Right atrium auricular region (tissue), 2 donors: ENCODE data around the gene IL6ST. TPM values are rescaled to one million over a fixed set of nuclear protein-coding genes. Genes with fewer than 3 reads are reported as not detected.

ENCODE experiments used
- DNase-seq: peaks from one replicate; pipeline ENCODE4 v3.0.0-alpha.2; 2019; ENCODE audit warnings: low spot score
- H3K27ac ChIP-seq, 2 donors: fragments of 200-600 bp; sonication (generic); 1 replicate in 1 of 2; 2 replicates in 1 of 2; pipeline ENCODE4 v1.5.1; 2016 to 2019
- H3K27me3 ChIP-seq, 2 donors: fragments of 200-600 bp; sonication (generic); one replicate each; pipeline versions ENCODE4 v1.5.1 to v1.6.0; 2017 to 2019
- H3K36me3 ChIP-seq: fragments of 200-600 bp; sonication (generic); one replicate; pipeline ENCODE4 v1.5.1; 2016
- H3K4me1 ChIP-seq, 2 donors: fragments of 200-600 bp; sonication (generic); one replicate each; pipeline versions ENCODE4 v1.5.1 to v1.6.0; 2017 to 2019
- H3K4me3 ChIP-seq, 2 donors: fragments of 200-600 bp; sonication (generic); 1 replicate in 1 of 2; 2 replicates in 1 of 2; pipeline ENCODE4 v1.5.1; 2017 to 2019; ENCODE audit warnings: mild to moderate bottlenecking in 1 of 2, moderate library complexity in 1 of 2
- H3K9me3 ChIP-seq, 2 donors: fragments of 200-600 bp; sonication (generic); one replicate each; pipeline ENCODE4 v1.5.1; 2019
- total RNA-seq, 2 donors: library from RNA; depleted of rRNA; stranded (reverse); fragments of >200 nt; gene quantifications; one replicate each; pipeline ENCODE4 v1.1.0, GENCODE V29; 2016
- TF ChIP-seq, protein P1 (sequence below), 2 donors: fragments of 200-600 bp; sonication (generic); IDR thresholded peaks; one replicate each; pipeline ENCODE4 v1.5.1; 2019; ENCODE audit warnings: antibody characterized with exemption in 2 of 2

The IL6ST gene
- total RNA-seq, 2 donors from 2014 or later: 244 to 263 TPM

DNA sequence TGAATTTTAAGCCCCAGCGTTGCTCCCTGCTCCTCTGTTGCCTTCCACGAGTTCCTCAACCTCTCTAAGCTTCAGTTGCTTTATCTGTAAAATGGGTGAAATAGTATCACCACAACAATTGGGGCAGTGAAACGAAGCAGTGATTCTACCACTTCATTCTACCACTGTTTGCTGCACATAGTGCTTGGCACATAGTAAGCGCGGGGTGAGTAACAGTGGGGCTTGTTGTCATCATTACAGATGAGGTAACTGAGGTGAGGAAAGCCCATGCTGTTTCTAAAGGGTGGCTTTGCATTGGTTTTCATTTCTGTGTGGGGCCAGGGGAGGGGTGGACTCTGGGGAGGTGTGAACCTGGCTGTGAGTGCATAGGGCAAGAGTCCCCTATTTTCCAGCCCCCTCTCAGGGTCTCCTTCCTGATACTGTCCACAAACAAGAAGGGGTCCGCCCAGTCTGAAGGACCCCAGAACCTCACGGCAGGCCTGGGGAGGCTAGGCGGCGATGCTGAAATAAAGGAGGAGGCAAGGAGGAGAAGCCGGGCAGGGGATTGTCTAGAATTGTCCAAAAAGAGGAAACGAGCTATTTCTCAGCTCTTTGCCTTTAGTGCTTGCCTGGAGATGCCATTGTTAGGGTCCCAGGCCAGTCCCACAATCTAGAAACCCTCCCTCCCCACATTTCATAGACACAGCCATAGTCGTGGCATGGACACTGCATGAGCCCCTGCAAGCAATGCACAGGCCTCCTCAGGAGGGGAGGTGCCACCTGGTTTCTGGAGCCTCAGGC, 65.6 kb downstream of the IL6ST start:
- H3K4me3 ChIP-seq: no peak overlapping the region
- TF ChIP-seq, protein P1, sequence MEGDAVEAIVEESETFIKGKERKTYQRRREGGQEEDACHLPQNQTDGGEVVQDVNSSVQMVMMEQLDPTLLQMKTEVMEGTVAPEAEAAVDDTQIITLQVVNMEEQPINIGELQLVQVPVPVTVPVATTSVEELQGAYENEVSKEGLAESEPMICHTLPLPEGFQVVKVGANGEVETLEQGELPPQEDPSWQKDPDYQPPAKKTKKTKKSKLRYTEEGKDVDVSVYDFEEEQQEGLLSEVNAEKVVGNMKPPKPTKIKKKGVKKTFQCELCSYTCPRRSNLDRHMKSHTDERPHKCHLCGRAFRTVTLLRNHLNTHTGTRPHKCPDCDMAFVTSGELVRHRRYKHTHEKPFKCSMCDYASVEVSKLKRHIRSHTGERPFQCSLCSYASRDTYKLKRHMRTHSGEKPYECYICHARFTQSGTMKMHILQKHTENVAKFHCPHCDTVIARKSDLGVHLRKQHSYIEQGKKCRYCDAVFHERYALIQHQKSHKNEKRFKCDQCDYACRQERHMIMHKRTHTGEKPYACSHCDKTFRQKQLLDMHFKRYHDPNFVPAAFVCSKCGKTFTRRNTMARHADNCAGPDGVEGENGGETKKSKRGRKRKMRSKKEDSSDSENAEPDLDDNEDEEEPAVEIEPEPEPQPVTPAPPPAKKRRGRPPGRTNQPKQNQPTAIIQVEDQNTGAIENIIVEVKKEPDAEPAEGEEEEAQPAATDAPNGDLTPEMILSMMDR (IDR thresholded peaks at IDR 0.05): no peak
- DNase-seq: no peak
- no peaks in the 10 kb centered on the region for H3K27me3 ChIP-seq
- no peak overlapping the region for H3K27ac ChIP-seq
- no peaks in the 10 kb centered on the region for H3K36me3 ChIP-seq
- no peaks in the 10 kb centered on the region for H3K4me1 ChIP-seq
- no peaks in the 10 kb centered on the region for H3K9me3 ChIP-seq

DNA sequence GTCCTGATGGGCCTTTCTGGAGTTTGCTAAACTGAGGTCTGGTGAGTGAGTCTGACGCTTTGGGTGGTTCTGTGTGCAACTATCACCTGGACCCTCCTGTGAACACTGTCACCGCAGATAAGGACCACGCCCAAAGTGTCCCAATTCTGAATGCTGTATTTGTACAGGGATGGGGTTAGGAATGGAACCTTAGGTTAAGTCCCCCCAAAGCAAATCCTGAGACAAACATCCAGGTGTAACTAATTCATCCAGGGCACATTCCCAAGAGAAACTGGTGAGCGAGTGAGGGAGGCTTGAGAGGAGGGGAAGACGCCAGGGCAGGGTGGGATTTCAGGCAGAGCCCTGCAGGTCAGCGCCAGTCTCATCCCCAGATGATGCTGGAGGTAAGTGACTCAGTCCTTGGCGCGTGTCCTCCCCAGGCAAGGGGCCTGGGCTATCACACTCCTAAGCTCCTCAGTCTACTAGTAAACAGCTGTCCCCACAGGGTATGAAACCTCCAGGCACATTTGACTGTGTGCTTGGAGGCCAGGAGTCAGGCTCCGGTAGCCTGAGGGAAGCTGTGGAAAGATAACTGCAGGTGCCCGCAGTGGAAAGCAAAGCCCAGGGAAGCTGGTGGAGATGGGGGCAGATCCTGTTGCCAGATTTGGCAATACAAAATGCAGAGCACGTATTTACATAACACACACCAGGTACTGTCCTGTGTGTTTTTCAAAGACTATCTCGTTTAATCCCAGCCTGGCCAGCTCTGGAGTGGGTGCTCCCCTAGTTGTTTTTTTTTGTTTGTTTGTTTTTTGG, 66.7 kb downstream of the IL6ST start:
- Histone ChIP-seq H3K27me3 (no peaks in the 10 kb centered on the region), H3K4me1 (peaks cover 0 to 4% of the 10 kb centered on the region in 2 donors), H3K4me3 (no peak overlapping the region), H3K36me3 (no peaks in the 10 kb centered on the region), H3K27ac (no peak overlapping the region), H3K9me3 (no peaks in the 10 kb centered on the region)
- TF ChIP-seq, protein P1 (IDR thresholded peaks at IDR 0.05): no peak
- no peak for DNase-seq

DNA sequence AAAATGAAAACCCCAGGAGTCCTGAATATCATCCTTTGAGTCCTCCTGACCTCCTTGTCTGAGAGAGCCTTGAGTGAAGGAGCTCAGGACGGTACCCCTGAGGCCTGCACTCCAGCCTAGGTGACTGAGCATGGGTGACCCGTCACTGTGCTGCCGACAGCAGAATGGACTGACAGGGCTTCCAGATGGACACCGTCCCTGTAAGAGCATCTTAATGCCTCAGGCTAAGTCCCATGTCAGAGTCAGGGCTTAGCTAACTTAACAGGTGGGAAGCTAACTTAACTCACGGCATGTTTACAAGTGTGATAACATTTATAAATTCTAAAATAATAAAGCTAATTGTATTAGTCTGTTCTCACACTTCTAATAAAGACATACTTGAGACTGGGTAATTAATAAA, 68.3 kb downstream of the IL6ST start:
- TF ChIP-seq, protein P1 (IDR thresholded peaks at IDR 0.05): no peak
- no peaks in the 10 kb centered on the region for H3K27me3 ChIP-seq
- DNase-seq: no peak

DNA sequence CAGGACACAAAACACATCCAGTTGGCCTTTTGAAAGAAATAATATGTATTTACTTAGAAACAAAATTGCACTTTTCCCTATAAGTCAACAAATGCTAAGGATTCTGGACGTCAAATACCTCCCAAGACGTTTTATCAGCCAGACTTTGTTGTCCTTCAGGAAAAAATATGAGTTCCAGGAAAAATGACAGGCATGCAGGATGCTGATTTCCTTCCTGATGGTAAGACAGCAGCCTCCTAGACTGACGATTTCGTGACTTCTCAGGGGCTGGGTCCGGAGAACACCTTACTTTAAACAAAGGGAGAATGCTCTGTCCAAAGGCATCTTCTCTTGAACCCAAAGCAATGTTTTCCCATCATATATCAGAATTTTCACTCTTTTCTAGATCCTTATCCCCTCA, 69.1 kb downstream of the IL6ST start:
- H3K4me1 ChIP-seq: peaks cover 0 to 4% of the 10 kb centered on the region in 2 donors
- no peaks in the 10 kb centered on the region for H3K9me3 ChIP-seq
- no peaks in the 10 kb centered on the region for H3K27me3 ChIP-seq
- DNase-seq: no peak
- no peak overlapping the region for H3K27ac ChIP-seq
- no peaks in the 10 kb centered on the region for H3K36me3 ChIP-seq
- TF ChIP-seq, protein P1 (IDR thresholded peaks at IDR 0.05): no peak
- H3K4me3 ChIP-seq: no peak overlapping the region

More for the DNA sequence above, 68.3 kb downstream of the IL6ST start:
- Histone ChIP-seq H3K27ac (no peak overlapping the region), H3K4me3 (no peak overlapping the region), H3K9me3 (no peaks in the 10 kb centered on the region), H3K36me3 (no peaks in the 10 kb centered on the region), H3K4me1 (peaks cover 0 to 4% of the 10 kb centered on the region in 2 donors)

DNA sequence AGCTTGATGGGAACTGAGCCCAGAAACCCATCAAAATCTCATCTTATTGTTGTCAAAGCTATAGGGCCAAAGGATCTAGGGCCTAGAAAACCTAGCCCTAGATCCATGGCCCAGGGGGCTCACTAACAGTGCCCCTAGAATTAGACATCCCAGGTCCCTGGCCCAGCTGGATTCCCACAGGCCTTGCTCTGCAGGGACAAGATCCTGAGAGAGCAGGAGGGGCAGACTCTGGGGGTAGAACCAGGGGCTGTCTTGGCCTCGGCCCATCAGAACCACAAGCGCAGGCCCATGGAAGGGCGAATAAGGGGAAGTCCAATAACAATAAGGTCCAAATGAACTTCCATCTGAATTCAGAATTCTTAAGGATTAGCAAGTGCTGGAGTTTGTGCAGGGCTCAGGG, 69.6 kb downstream of the IL6ST start:
- no peak overlapping the region for H3K27ac ChIP-seq
- TF ChIP-seq, protein P1 (IDR thresholded peaks at IDR 0.05): no peak
- H3K4me1 ChIP-seq: peaks cover 0 to 4% of the 10 kb centered on the region in 2 donors
- no peaks in the 10 kb centered on the region for H3K9me3 ChIP-seq
- H3K36me3 ChIP-seq: no peaks in the 10 kb centered on the region
- H3K4me3 ChIP-seq: no peak overlapping the region
- no peaks in the 10 kb centered on the region for H3K27me3 ChIP-seq
- DNase-seq: no peak
